Smooth muscle cell (in vitro differentiated cells): ENCODE measurements around the gene ACTL8. TPM values are rescaled to one million over a fixed set of nuclear protein-coding genes. Genes with fewer than 3 reads are reported as not detected.

ENCODE experiments used
- DNase-seq: peaks from one replicate; lab custom pipeline; 2025; ENCODE audit not compliant: unreplicated experiment; lab: John Stamatoyannopoulos, UW
- H2AFZ ChIP-seq: fragments of 200-600 bp; sonication (generic); 2 replicates; pipeline ENCODE4 v1.6.0; 2016; ENCODE audit warnings: antibody characterized with exemption, low read depth, mild to moderate bottlenecking
- H3F3A ChIP-seq: fragments of 200-600 bp; sonication (generic); 2 replicates; pipeline ENCODE4 v1.6.0; 2017; ENCODE audit warnings: antibody characterized with exemption, low read depth
- H3K27ac ChIP-seq: fragments of 200-600 bp; sonication (generic); 2 replicates; pipeline ENCODE4 v1.5.1; 2016; ENCODE audit warnings: low read depth, mild to moderate bottlenecking
- H3K27me3 ChIP-seq: fragments of 200-600 bp; sonication (generic); 2 replicates; pipeline ENCODE4 v1.6.1; 2016; ENCODE audit warnings: low read depth, mild to moderate bottlenecking
- H3K36me3 ChIP-seq: fragments of 200-600 bp; sonication (generic); 2 replicates; pipeline ENCODE4 v1.5.1; 2016; ENCODE audit warnings: low read depth
- H3K4me1 ChIP-seq: fragments of 200-600 bp; sonication (generic); 2 replicates; pipeline ENCODE4 v1.5.1; 2016; ENCODE audit warnings: low read depth
- H3K4me2 ChIP-seq: fragments of 200-600 bp; sonication (generic); 2 replicates; pipeline ENCODE4 v1.6.0; 2016; ENCODE audit warnings: mild to moderate bottlenecking
- H3K4me3 ChIP-seq: fragments of 200-600 bp; sonication (generic); 2 replicates; pipeline ENCODE4 v1.5.1; 2016; ENCODE audit warnings: mild to moderate bottlenecking
- H3K79me2 ChIP-seq: fragments of 200-600 bp; sonication (generic); 2 replicates; pipeline ENCODE4 v1.6.0; 2016; ENCODE audit warnings: low read depth, mild to moderate bottlenecking
- H3K9ac ChIP-seq: fragments of 200-600 bp; sonication (generic); 2 replicates; pipeline ENCODE4 v1.6.0; 2016; ENCODE audit warnings: low read depth
- H3K9me3 ChIP-seq: fragments of 200-600 bp; sonication (generic); replicated peaks from 2 replicates; pipeline ENCODE4 v1.5.1; 2016; ENCODE audit warnings: low read depth
- H4K20me1 ChIP-seq: fragments of 200-600 bp; sonication (generic); 2 replicates; pipeline ENCODE4 v1.6.0; 2016; ENCODE audit warnings: low read depth
- CTCF ChIP-seq: fragments of 200-600 bp; sonication (generic); IDR thresholded peaks from 2 replicates; pipeline ENCODE4 v1.5.1; 2017; ENCODE audit warnings: borderline replicate concordance, mild to moderate bottlenecking, antibody characterized with exemption; ENCODE audit not compliant: insufficient read depth, poor library complexity, severe bottlenecking
- WGBS: methylation state at CpG from one replicate; pipeline ENCODE4 v1.1.7; 2016; ENCODE audit warnings: low lambda C conversion rate; 5-methylcytosine and 5-hydroxymethylcytosine counted together
- polyA plus RNA-seq: library from polyadenylated mRNA; unstranded; fragments of >200 nt; fragmentation: Nextera tagmentation; extraction: Ambion mirVana; gene quantifications from 2 replicates; pipeline ENCODE4 v1.2.1, GENCODE V29; 2016
- total RNA-seq: library from RNA; depleted of rRNA; stranded (reverse); fragments of >200 nt; gene quantifications from 2 replicates; pipeline ENCODE4 v1.2.3, GENCODE V29; 2014

Gene ACTL8
- total and polyA plus RNA-seq, 2 experiments from 2014 or later, result 0.13 TPM; not detected in 1

GRCh38 chr1:17746920-17747319, 8.2 kb upstream of the ACTL8 start:
- Histone ChIP-seq H3K9ac (no peak overlapping the region), H3K27me3 (peaks cover 8% of the 10 kb centered on the region), H3K79me2 (no peaks in the 10 kb centered on the region), H4K20me1 (no peaks in the 10 kb centered on the region), H3K4me1 (no peaks in the 10 kb centered on the region), H3F3A (no peaks in the 10 kb centered on the region), H3K4me2 (no peak overlapping the region), H2AFZ (no peak overlapping the region), H3K36me3 (no peaks in the 10 kb centered on the region), H3K9me3 (no peaks in the 10 kb centered on the region), H3K27ac (no peak overlapping the region), H3K4me3 (no peak overlapping the region)
- no peak for TF ChIP-seq CTCF
- DNase-seq, result no peak
- WGBS, result 81% methylated on average over 2 of the region's 2 CpGs

GRCh38 chr1:17750333-17750732, 4.8 kb upstream of the ACTL8 start:
- no peak for TF ChIP-seq CTCF
- H3K27me3 ChIP-seq, result peaks cover 7% of the 10 kb centered on the region
- 90% methylated on average over 5 of the region's 5 CpGs for WGBS

GRCh38 chr1:17752356-17752755, 2.8 kb upstream of the ACTL8 start:
- no peaks in the 10 kb centered on the region for H3K36me3 ChIP-seq
- H3K79me2 ChIP-seq, result no peaks in the 10 kb centered on the region
- H3K9me3 ChIP-seq, result peaks cover 2% of the 10 kb centered on the region
- H3F3A ChIP-seq, result no peaks in the 10 kb centered on the region
- no peak overlapping the region for H3K4me2 ChIP-seq
- no peak for DNase-seq
- peaks cover 3% of the 10 kb centered on the region for H3K27me3 ChIP-seq
- no peaks in the 10 kb centered on the region for H3K4me1 ChIP-seq
- H3K4me3 ChIP-seq, result no peak overlapping the region
- no peak for TF ChIP-seq CTCF
- H3K9ac ChIP-seq, result no peak overlapping the region
- no peak overlapping the region for H3K27ac ChIP-seq
- no peak overlapping the region for H2AFZ ChIP-seq
- no peaks in the 10 kb centered on the region for H4K20me1 ChIP-seq
- 84% methylated on average over 4 of the region's 4 CpGs for whole genome bisulfite sequencing

More at GRCh38 chr1:17750333-17750732, 4.8 kb upstream of the ACTL8 start:
- Histone ChIP-seq H3K9ac (no peak overlapping the region), H3K36me3 (no peaks in the 10 kb centered on the region), H3F3A (no peaks in the 10 kb centered on the region), H4K20me1 (no peaks in the 10 kb centered on the region), H3K9me3 (no peaks in the 10 kb centered on the region), H2AFZ (no peak overlapping the region), H3K27ac (no peak overlapping the region), H3K79me2 (no peaks in the 10 kb centered on the region), H3K4me1 (no peaks in the 10 kb centered on the region), H3K4me2 (no peak overlapping the region), H3K4me3 (no peak overlapping the region)
- DNase-seq, result no peak

DNA sequence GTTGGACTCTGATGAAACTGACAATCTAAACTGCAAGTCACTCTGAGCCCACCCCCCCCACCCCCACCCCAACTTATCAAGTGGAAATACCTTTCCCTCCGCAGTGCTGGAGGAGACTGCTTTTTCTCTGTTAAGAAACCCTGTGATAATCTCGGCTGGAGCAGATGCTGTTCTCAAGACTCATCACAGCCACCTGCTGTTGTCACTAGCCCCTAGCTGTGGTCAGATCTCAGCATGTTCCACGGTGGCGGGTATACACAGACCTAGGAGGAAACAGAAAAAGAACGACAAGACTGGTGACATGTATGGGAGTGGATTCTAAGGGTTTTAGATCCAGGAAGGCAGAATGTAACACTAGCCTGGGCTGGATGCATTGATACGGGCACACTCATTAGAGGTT, 2.3 kb downstream of the ACTL8 start:
- Histone ChIP-seq H3K9me3 (peaks cover 6% of the 10 kb centered on the region), H3K27me3 (no peaks in the 10 kb centered on the region), H3K36me3 (no peaks in the 10 kb centered on the region), H3K27ac (no peak overlapping the region), H4K20me1 (no peaks in the 10 kb centered on the region), H3K9ac (no peak overlapping the region), H3K4me1 (no peaks in the 10 kb centered on the region), H3K4me3 (no peak overlapping the region), H3K79me2 (no peaks in the 10 kb centered on the region), H3K4me2 (no peak overlapping the region), H2AFZ (no peak overlapping the region), H3F3A (no peaks in the 10 kb centered on the region)
- WGBS, result 91% methylated on average over 6 of the region's 6 CpGs
- no peak for DNase-seq
- no peak for TF ChIP-seq CTCF
